Gastrocnemius medialis (tissue), 4 donors: Measurements from ENCODE around the gene CD244. TPM values are rescaled to one million over a fixed set of nuclear protein-coding genes. Genes with fewer than 3 reads are reported as not detected.

Source experiments
- ATAC-seq, 2 donors: fragments of 150-250 bp; one replicate each; pipeline ENCODE4 v1.9.1; 2016
- DNase-seq, 2 donors: peaks; one replicate each; pipeline ENCODE4 v3.0.0-alpha.2; 2019
- H3K27ac ChIP-seq, 4 donors: fragments of 200-600 bp; sonication (generic); 1 replicate in 1 of 4; 2 replicates in 3 of 4; pipeline ENCODE4 v1.5.1; 2016 to 2018; ENCODE audit warnings: mild to moderate bottlenecking in 2 of 4, moderate library complexity in 1 of 4
- H3K27me3 ChIP-seq, 3 donors: fragments of 200-600 bp; sonication (generic) in 2 of 3; 1 replicate in 1 of 3; 2 replicates in 2 of 3; pipeline versions ENCODE4 v1.5.1 to v1.6.0; 2016 to 2019; ENCODE audit warnings: mild to moderate bottlenecking in 1 of 3, moderate library complexity in 1 of 3
- H3K36me3 ChIP-seq, 2 donors: fragments of 200-600 bp; sonication (generic) in 1 of 2; one replicate each; pipeline ENCODE4 v1.5.1; 2017 to 2018
- H3K4me1 ChIP-seq, 2 donors: fragments of 200-600 bp; sonication (generic) in 1 of 2; one replicate each; pipeline ENCODE4 v1.5.1; 2016 to 2017; ENCODE audit warnings: mild to moderate bottlenecking in 2 of 2
- H3K4me3 ChIP-seq, 4 donors: fragments of 200-600 bp; sonication (generic) in 3 of 4; 1 replicate in 1 of 4; 2 replicates in 3 of 4; pipeline ENCODE4 v1.5.1; 2016 to 2019; ENCODE audit warnings: mild to moderate bottlenecking in 2 of 4
- H3K9me3 ChIP-seq, 3 donors: fragments of 200-600 bp; sonication (generic) in 2 of 3; 1 replicate in 1 of 3; 2 replicates in 2 of 3; pipeline ENCODE4 v1.5.1; 2016 to 2019
- POLR2A ChIP-seq, 2 donors: fragments of 450-650 bp; IDR thresholded peaks; one replicate each; pipeline ENCODE4 v1.6.1; 2017; ENCODE audit warnings: antibody characterized with exemption in 2 of 2, mild to moderate bottlenecking in 2 of 2, moderate library complexity in 2 of 2
- in situ Hi-C, 4 donors: fragments of 200-750 bp; cut with MboI; loops; one replicate each; pipeline versions ENCODE4 v1.15.0 to v1.8.0; 2017; ENCODE audit warnings: low sequenced_read_pairs in 4 of 4
- intact Hi-C: fragments of 100-400 bp; cut with DNase I; formaldehyde crosslinking; loops from one replicate; pipeline ENCODE4 v1.15.1; 2023; ENCODE audit warnings: low total_unique reads
- total RNA-seq, 4 donors: library from RNA; depleted of rRNA; stranded (reverse); fragments of >200 nt; gene quantifications; one replicate each; pipeline versions ENCODE4 v1.1.0 to v1.2.3, GENCODE V29; 2016
- TF ChIP-seq, protein P1 (sequence below), 5 experiments: fragments of 450-650 bp in 3 of 5; fragments of 200-600 bp in 2 of 5; sonication (generic) in 2 of 5; IDR thresholded peaks in 4 of 5; conservative IDR thresholded peaks in 1 of 5; 1 replicate in 4 of 5; 2 replicates in 1 of 5; pipeline ENCODE4 v1.5.1; 2016 to 2019; ENCODE audit warnings: antibody characterized with exemption in 5 of 5, mild to moderate bottlenecking in 3 of 5, moderate library complexity in 3 of 5

CD244 gene
- total RNA-seq, 4 donors from 2014 or later, result not detected

GRCh38 chr1:160866695-160867260 lies 4.1 kb upstream of the CD244 start:
- H3K36me3 ChIP-seq, result no peaks in the 10 kb centered on the region
- H3K4me3 ChIP-seq, result no peak overlapping the region
- intact Hi-C loops (no loop called here), in situ Hi-C loops (no loop called here)
- H3K9me3 ChIP-seq, result no peaks in the 10 kb centered on the region
- TF ChIP-seq POLR2A (IDR thresholded peaks at IDR 0.05), result no peak
- TF ChIP-seq, protein P1, sequence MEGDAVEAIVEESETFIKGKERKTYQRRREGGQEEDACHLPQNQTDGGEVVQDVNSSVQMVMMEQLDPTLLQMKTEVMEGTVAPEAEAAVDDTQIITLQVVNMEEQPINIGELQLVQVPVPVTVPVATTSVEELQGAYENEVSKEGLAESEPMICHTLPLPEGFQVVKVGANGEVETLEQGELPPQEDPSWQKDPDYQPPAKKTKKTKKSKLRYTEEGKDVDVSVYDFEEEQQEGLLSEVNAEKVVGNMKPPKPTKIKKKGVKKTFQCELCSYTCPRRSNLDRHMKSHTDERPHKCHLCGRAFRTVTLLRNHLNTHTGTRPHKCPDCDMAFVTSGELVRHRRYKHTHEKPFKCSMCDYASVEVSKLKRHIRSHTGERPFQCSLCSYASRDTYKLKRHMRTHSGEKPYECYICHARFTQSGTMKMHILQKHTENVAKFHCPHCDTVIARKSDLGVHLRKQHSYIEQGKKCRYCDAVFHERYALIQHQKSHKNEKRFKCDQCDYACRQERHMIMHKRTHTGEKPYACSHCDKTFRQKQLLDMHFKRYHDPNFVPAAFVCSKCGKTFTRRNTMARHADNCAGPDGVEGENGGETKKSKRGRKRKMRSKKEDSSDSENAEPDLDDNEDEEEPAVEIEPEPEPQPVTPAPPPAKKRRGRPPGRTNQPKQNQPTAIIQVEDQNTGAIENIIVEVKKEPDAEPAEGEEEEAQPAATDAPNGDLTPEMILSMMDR (IDR thresholded peaks at IDR 0.05 in 4 of 5, conservative IDR thresholded peaks at IDR 0.05 in 1 of 5), result no peak
- ATAC-seq (no peak), DNase-seq (no peak)
- no peaks in the 10 kb centered on the region for H3K4me1 ChIP-seq
- no peak overlapping the region for H3K27ac ChIP-seq
- H3K27me3 ChIP-seq, result no peaks in the 10 kb centered on the region

GRCh38 chr1:160866001-160866694 lies 3.5 kb upstream of the CD244 start:
- no peak for TF ChIP-seq POLR2A (IDR thresholded peaks at IDR 0.05)
- TF ChIP-seq, protein P1 (IDR thresholded peaks at IDR 0.05 in 4 of 5, conservative IDR thresholded peaks at IDR 0.05 in 1 of 5), result no peak
- no peaks in the 10 kb centered on the region for H3K36me3 ChIP-seq
- no peaks in the 10 kb centered on the region for H3K27me3 ChIP-seq
- intact Hi-C loops, result no loop called here
- in situ Hi-C loops, result no loop called here
- no peak overlapping the region for H3K4me3 ChIP-seq
- H3K9me3 ChIP-seq, result no peaks in the 10 kb centered on the region
- DNase-seq (no peak), ATAC-seq (no peak)
- H3K4me1 ChIP-seq, result no peaks in the 10 kb centered on the region
- H3K27ac ChIP-seq, result no peak overlapping the region

DNA sequence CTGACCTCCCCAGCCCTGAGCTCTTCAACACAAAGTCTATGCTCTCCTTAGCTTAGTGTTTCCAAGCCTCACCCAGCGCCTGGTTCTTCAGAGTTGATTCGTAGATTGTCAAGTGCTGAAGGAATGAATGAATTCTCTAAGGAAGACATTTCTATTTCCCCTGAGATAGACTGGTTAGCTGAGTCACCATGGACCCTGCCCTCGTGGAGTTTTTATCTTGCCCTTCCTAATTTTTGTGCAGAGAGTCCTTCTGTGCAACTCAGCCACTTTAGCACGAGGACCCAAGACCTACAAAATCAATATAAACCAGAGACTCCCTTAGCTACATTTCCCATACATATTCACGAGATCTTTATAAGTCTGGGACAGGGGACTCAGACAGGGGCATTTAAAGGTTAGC lies 2.6 kb upstream of the CD244 start:
- no peaks in the 10 kb centered on the region for H3K9me3 ChIP-seq
- intact Hi-C loops, result no loop called here
- in situ Hi-C loops, result no loop called here
- no peaks in the 10 kb centered on the region for H3K27me3 ChIP-seq
- DNase-seq (no peak), ATAC-seq (no peak)
- TF ChIP-seq, protein P1 (IDR thresholded peaks at IDR 0.05 in 4 of 5, conservative IDR thresholded peaks at IDR 0.05 in 1 of 5), result no peak
- TF ChIP-seq POLR2A (IDR thresholded peaks at IDR 0.05), result no peak
- H3K36me3 ChIP-seq, result no peaks in the 10 kb centered on the region
- H3K27ac ChIP-seq, result no peak overlapping the region
- no peaks in the 10 kb centered on the region for H3K4me1 ChIP-seq
- H3K4me3 ChIP-seq, result no peak overlapping the region

- in situ Hi-C loops (no loop called here), intact Hi-C loops (no loop called here)
- H3K4me3 ChIP-seq, result no peak overlapping the region
- no peaks in the 10 kb centered on the region for H3K27me3 ChIP-seq
- no peak overlapping the region for H3K27ac ChIP-seq
- no peaks in the 10 kb centered on the region for H3K9me3 ChIP-seq
- no peak for DNase-seq
- H3K4me1 ChIP-seq, result no peaks in the 10 kb centered on the region
- H3K36me3 ChIP-seq, result no peaks in the 10 kb centered on the region
- TF ChIP-seq POLR2A (IDR thresholded peaks at IDR 0.05), result no peak
- TF ChIP-seq, protein P1 (IDR thresholded peaks at IDR 0.05 in 4 of 5, conservative IDR thresholded peaks at IDR 0.05 in 1 of 5), result no peak
- no peak for ATAC-seq
Observed at GRCh38 chr1:160864173-160864572, 1.5 kb upstream of the CD244 start.
